Epidermal melanocyte (primary cell): ENCODE measurements around the gene IRF7.

Source experiments
- DNase-seq: peaks from one replicate; pipeline ENCODE4 v3.0.0; 2011; ENCODE audit warnings: low spot score; ENCODE audit not compliant: insufficient read length

Gene IRF7

GRCh38 chr11:565921-566509 is 49.7 kb downstream of the IRF7 start:
- DNase-seq: no peak

- no peak for DNase-seq
These were observed 51.8 kb downstream of the IRF7 start for GRCh38 chr11:563812-564578.

DNA sequence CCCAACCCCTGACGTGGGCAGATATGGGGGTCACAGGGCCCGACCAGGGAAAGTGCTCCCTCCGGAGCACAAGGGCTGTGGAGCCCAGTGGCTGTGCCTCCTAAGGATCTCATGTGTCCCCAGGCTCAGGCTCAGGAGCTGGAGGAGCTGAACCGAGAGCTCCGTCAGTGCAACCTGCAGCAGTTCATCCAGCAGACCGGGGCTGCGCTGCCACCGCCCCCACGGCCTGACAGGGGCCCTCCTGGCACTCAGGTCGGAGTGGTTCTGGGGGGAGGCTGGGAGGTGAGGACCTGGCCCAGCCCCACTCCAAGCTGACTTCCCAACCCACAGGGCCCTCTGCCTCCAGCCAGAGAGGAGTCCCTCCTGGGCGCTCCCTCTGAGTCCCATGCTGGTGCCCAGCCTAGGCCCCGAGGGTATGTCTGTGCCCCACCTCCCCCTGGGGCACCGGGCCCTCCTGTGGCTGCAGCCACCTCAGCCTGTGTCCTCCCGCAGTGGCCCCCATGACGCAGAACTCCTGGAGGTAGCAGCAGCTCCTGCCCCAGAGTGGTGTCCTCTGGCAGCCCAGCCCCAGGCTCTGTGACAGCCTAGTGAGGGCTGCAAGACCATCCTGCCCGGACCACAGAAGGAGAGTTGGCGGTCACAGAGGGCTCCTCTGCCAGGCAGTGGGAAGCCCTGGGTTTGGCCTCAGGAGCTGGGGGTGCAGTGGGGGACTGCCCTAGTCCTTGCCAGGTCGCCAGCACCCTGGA is 52.5 kb downstream of the IRF7 start:
- no peak for DNase-seq
